H4 (cell line): ENCODE results near the gene NXPH1. TPM values are rescaled to one million over a fixed set of nuclear protein-coding genes. Genes with fewer than 3 reads are reported as not detected.

ENCODE experiments used
- DNase-seq: peaks from one replicate; pipeline ENCODE4 v3.0.0-alpha.2; 2015; ENCODE audit warnings: low spot score
- total RNA-seq: library from RNA; depleted of rRNA; stranded (reverse); fragments of >200 nt; shearing (Covaris generic); gene quantifications from 2 replicates; pipeline ENCODE4 v1.2.3, GENCODE V29; 2014

Gene NXPH1
- total RNA-seq, 1 experiment from 2014 or later: 0.70 TPM

DNA sequence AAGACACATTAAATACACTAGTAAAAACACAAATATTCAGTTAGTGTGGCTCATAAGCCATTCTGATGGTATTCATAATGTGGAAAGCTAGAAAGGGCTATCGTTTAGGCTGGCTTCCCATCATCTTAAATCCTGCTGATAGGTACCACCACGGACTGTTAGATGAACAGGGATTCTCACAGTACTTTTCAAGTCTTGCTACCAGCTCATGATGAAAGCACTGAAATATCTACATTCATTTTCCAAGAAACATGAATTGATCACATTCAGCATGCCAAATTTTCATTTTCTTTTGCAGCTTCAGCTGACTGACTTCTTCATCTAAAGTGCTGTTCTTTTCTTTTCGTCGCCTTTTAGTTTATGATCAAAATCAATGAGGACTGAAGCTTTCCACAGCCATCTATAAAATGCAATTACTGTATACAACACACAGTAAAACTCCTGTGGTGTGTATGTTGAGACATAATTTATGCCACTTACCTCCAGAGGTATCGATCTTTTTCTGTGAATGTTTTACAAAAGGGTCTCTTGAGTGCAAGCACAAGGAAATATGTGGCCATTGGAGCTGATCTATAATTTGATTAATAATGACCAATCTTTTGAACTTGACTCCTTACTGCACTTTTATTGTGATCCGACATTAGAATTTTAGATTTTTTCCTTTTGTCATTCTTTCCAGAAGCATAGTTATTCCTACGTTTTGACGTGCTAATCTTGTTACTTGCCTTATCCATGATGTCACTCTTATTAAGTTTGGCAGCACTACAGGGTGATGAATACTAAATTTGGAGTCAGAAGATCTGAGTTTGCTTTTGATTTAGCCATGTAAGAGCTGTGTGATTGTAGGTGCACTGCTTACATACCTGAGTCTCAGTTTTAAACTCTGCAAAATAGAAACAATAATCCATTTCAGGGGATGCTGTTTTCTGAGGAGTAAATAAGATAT is 58.4 kb downstream of the NXPH1 start:
- DNase-seq: no peak

DNA sequence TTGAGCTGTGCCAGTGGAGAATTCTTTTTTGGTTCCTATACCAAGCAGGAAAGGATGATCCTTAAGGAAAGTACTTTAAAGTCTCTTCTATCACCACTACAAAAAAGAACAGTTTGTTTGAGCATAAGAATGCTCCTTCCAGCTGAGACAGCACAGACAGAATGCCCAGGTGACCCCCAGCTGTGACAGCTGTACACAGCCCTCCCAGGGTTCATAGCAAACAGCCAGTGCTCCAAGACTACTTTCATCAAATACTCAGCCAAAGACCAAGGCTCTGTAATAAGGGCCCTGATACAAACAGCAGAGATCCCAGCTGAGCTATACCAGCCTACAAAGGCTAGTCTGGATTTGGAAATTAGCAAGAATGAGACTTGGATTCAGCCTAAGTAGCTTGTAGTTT is 65.7 kb downstream of the NXPH1 start:
- DNase-seq: no peak

DNA sequence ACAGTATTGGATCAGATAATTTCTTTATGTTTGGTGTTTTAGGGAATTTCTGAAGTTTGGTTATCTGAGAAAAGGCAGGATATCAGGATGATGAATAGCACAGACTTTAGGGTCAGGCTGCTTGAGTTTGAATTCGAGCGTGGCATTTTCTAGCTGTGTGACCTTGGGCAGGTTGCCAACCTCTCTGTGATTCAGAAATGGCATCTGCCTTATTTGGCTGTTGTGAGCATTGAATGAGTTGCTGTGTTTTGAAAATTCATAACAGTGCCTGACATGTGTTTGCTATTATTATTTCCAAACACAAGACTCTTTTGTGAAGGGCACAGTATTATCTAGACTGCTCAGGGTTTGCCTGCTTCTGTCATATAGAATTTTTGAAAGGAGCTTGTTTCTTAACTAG is 66.9 kb downstream of the NXPH1 start:
- DNase-seq: no peak

DNA sequence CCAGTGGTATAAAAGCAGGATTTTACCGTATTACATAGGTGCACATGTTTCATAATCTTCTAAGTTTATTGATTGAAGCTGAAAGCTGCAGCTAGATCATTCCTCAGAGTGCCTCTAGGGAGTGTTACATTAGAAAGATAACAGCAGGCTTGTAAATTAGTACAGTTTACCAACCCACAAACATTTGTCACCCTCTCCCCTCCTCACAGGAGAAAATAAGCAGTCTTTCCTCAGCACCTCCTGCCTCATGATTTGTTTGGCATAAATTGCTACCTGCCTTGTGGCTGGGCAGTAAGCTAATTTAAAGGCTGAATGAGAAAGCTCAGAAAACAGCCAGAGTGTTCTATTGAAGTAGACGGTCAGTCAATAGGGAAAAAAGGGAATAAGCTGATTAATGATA is 74.2 kb downstream of the NXPH1 start:
- DNase-seq: no peak

DNA sequence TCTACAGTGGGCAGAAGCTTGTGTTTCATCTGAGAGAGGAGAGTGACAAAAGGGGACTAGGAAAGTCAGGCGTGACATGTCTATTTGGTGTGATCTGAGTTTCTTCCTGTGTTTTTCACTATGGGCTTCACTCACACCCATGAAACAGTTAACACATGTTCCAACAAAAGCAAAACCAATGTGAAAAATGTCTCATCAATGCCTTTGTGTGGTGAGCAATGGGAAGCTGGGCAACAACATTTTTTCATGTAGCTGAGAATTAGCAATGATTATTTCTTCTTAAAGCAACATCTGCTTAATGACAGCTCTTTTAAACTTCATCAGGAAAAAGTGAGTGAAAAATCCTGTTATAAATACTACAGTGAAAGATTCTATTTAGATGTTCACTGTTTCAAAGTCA is 76.2 kb downstream of the NXPH1 start:
- no peak for DNase-seq

DNA sequence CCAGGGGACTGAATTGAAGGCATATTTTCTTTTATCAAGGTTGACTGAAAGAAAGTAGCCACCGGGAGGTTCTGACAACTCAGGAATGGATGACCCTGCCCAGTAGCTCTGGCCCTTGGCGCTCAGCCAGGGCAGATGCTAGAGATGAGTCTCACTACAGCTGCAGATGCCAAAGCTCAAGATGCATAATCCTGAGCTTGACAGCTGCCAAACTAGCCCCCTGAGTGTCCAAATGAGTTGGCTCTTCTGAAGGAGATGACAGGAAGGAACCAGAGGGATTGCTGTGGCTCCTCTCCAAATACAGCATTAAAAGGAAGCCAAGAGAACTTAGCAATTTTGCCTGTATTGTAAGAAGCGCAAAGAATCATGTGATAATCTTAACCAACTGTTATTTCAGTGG is 78.4 kb downstream of the NXPH1 start:
- DNase-seq: no peak

DNA sequence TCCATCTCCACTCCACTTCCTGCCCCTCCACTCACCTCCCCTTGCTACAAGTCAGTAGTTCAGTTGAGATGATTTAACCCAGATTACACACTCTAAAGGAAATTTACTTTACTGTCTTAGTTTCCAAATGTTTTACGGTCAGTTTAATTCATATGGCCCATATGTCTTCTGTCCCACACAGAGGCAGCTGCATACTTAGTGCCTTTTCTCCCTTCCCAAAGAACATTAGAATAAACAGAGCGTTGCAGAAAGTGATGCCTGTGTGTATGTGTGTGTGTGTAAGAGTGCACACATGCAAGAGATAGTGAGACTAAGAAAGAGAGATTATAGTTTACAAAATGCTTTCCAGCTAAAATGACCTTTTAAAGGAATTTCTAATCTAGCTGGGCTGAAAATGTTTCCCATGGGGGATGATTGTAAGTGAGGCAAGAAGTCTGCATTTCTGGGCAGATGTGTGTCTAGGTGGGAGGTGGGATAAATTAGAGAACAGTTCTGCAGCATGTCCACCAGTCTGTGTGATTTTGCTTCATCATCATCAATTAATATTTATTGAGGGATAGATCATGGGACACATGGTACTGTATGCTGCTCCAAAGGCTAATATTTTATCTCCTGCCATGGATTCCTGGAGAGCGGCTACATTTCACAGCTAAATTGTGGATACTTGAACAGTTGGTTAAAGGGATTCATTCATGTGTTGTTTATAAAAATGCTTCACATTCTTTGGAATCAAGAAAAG is 81.5 kb downstream of the NXPH1 start:
- DNase-seq: no peak

DNA sequence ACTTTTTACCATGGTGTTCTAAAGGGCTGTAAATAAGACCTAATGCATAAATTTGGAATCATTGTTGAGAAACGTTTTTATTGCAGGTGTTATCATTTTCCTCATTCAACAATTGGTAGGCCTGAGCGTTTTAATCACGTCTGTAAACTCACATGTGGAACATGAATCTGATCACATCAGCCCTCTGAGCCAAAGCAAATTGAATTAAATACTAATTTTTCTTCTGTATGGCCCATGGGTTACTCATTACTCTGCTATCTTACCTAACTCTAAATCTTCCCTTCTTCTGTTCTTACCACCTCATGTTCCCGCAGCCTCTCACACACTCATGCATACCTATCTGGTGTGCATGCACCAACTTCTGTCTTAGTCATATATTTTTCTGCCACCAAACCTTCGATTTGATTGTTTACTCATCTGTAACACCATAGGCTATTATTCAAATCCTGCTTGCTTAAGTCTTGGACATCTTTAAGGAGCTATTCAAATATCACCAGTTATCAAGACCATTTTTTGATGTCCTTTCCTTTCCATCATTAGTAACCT is 82.3 kb downstream of the NXPH1 start:
- no peak for DNase-seq

DNA sequence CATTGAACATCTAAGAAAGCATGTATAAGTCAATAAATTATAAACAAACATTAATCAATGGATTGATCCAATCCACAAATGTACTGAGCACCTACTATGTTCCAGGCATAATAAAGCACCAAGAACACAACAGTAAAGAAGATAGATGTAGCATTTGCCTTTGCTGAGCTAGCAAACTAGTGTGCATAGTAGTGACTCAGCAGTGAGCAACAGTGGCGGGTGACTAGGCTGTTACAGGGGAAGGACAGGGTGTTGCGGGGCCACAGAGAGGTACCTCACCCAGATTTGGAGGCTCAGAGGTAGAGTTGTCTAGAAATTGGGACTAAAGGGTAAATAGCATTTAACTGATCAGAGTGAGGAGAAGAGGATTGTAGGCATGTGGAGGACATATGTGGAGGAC is 83.6 kb downstream of the NXPH1 start:
- no peak for DNase-seq

DNA sequence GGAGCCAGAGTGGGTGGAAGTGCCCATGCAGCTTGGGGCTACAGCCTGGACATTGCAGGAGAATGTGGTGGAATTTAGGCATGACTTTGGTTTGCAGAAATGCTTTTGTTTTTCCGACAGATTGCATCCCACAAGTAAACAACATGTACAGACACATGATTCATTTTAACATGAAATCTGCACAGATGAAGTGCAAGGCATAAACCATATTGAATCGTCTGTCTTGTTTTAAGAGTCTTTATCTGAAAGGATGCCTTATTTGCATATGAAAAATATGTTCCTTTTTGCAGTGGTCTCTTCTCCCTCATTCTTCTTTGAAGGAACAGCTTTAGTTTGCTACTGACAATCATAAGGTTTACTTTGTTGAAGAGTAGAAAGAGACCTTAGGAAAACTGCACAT is 94.9 kb downstream of the NXPH1 start:
- DNase-seq: no peak

DNA sequence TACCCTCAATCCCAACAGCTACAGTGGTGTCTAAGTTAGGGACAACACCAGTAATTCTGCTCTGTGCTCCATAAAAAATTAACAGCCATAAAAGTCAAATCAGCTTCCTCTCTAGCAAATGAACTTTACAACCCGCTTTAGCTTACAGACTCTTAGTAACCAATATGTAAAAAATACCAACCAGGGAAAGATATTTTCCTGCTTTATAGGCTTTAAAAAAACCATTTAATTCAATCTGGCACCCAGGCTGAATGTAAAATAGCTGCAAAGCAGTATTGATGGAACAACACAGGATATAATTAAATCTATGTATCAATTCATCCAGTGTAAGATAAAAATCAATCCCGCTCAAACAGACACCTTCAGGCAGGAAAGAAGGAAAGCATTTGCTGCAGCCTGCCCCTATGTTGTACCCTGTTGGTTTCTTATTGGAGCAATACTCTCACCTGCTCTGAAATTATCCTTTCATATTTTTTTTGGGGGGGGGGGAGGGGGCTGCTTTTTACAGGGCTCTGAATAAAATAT is 98.6 kb downstream of the NXPH1 start:
- no peak for DNase-seq

DNA sequence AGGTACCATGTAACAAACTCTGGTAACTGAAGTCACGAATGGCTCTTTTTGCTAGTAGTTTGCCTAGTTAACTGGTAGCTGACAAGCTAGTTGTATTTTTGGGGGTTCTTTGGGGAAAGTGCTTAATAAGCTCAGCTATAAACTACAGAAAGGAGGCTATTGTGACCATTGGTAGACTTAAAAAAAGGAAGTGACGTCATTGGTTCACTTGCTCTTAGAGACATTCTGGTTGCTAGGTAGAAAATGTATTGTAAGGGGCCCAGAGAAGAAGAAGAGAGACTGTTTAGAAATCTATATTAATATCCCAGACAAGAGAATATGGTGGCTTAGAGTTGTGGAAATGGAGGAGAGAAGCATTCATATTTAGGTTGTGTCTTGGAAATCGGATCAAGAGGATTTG is 103.0 kb downstream of the NXPH1 start:
- no peak for DNase-seq

DNA sequence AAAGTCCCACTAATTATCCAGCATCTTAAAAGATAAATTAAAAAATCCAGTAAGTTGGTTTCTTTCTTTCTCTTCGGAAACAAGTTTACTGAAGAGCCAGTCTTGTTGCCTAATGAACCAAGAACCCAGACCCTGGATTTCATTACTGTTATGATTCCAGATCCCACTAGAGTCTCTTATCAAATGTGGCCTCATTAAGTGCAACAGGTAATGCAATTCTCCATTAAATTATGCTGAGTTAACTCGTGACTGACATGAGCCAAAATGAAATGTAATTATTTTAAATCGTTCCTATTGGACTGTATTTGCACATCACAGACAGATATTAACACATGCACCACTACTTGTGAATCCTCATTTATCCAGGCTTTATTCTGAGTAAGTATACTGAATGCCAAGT is 115.6 kb downstream of the NXPH1 start:
- DNase-seq: no peak

DNA sequence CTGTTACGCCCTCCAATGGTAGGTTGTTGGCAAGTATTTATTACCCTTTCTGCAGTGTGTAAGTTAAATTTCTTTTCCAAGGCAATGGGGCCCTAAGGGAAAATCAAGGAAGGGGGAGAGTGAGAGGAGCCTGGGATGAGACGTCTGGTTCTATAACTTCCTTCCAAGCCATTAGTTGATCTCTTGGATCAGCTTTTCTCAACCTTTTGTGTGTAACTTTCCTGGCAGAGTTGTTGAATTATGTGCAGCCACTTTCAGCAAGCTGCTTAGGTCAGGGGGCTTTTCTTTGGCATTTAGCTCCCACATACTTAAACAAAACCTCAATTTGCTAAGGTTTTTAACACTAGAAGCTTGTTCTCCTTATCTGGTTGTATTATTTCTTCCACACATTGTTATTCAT is 127.1 kb downstream of the NXPH1 start:
- DNase-seq: no peak

DNA sequence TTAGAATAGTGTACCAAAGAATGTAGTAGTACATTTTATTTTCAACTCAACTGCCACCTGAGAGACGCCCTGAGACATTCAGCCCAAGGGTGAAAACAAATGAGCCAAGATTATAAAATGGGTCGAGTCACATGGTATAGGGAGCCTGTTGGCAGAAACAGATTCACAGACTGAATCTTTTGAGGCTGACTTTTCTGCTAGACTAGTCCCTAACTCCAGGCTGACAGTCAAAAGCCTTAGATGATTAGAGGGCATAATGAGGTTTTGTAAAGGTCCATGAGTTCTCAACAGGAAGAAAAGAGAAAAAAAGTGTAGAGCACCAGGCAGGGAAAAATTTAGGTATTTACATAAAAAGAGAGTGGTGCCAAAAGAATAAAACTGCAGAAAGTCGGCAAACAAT is 128.0 kb downstream of the NXPH1 start:
- no peak for DNase-seq

DNA sequence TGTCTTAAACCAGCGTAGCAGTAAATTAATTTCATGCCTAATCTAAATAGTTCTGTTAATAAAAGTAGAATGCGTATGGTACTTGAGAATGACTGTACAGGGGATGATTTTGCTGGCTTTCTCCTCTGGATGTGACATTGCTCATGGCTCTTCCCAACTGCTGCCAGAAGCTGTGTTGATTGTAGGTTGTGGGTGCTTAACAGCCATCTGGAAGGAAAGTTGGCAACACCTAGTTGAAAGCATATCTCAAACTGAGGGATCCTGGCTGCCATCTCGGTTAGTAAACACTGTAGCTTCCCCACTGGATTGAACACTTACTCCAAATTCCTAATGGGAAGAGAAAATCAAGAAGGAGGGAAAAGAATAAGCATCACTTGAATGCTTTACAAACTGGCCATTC is 130.9 kb downstream of the NXPH1 start:
- DNase-seq: no peak

DNA sequence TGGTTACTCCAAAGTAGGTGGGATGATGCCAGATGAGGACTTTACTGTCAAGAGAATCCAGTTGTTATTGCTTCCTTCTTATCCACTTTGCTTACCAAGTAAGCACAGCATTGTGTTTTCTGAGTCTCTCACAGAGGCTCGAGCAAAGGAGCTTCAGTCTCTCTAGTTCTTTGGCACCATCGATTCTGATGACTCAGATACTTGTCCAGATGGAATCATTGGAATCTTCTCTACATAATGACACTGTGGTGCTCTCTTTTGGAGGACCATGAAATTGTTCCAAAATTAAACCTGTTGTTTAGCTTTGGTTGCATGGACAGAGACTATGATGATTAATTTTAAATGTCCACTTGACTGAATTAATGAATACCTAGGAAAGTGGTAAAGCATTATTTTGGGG is 132.6 kb downstream of the NXPH1 start:
- no peak for DNase-seq

DNA sequence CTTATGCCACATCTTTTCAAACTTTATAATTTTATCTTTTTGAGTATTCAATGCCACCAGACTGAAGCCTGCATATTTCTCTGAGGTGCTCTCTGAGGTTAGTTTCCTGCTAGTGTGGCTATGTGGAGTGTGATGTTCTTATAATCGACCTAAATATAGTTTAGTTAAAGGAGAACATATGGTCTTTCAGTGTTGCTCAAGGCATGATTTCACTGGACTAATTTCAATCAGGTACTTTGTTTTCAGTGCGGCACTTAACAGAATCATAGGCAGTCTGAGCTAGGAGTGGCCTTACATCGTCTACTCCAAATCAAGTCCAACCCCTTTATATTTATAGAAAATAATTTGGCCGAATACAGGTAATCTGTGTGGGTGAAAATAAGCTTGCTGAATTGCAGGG is 134.2 kb downstream of the NXPH1 start:
- no peak for DNase-seq

DNA sequence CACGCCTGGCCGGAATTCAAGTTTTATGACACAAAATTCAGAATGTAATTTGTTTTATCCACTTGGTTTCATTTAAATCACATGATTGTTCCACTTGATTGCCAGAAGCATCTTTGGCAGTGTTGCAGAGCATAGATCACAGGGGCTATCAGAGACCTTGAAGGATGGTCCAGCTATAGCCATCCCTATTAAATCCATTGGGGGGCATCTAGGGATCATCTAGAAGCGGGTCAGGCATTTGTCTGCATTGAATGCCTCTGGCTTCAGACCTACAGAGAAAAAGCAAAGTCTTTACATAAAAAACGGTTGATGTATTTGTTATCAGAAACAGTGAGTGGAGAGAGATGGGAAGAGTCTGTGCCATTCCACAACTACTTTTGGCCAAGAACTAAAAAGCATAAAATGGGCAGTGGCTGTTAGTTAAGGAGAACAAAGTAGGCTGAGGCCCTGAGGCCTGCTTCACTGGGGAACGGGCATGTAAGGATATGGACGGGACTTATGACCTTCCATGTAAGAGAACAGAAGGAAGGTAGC is 146.3 kb downstream of the NXPH1 start:
- DNase-seq: no peak

DNA sequence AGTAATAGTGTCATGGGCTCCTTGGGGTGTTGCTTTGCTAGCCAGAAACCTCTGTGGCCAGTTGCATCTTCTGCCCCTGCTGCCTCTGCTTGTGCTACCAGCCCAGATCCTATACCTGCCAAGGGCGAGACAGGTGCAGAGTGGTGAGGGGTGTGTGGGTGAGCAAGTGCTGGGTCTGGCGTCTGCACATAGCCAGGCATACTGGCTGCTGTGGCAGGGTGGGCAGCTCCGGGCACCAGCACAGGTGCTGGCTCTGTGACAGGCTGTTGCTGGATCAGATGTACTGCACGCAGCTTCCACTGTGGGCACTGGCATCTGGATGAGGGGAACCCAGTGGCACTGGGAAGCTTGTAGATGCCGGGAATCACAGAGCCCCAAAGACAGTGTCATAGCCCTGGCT is 148.4 kb downstream of the NXPH1 start:
- no peak for DNase-seq

DNA sequence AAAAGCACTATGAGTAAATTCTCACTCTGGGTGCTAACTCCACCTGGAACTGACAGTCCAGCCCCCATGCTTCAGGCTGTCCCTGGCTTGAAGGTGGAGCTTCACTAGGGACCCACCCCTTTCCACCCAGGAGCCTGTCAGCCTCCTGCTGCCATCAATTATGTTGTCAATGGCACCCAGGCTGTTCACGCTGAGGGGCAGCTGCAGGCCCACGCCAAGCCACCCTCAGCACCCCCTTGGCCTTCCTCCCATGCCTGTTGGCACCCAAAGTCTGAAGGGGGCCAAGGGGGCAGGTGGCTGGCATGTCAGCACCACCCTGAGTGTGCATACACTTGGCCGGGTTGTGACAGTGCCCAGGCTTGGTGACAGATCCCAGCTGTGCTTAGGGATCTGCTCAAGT is 149.3 kb downstream of the NXPH1 start:
- no peak for DNase-seq

DNA sequence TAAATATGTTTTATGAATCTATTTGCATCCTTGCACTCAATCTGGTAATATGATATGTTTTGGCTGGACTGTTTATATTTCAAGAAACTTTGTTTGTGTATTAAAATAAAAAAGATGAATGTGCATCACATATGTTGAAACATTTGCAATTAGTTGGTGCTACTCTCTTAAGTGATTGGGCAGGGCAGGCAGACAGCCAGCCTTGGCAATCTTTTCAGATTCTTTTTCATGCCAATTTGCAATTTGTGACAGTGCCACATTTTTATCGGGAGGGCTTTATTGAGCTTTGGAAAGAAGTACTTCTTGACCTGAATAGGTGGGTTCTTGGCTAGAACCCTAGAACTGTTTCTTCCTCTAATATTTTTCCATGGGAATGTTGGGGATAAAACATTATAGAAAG is 152.2 kb downstream of the NXPH1 start:
- no peak for DNase-seq
